NCI-H2171 treated with DMSO at 0.1 percent for 48 hours (cell line): ENCODE measurements around the gene GABRB3.

Experiments
- DNase-seq: peaks from one replicate; lab custom pipeline; 2025; lab: John Stamatoyannopoulos, UW

GABRB3 gene

GRCh38 chr15:26551473-26551872 lies 221.4 kb downstream of the GABRB3 start:
- no peak for DNase-seq

GRCh38 chr15:26550880-26551279 lies 222.0 kb downstream of the GABRB3 start:
- no peak for DNase-seq

GRCh38 chr15:26537663-26538062 lies 235.2 kb downstream of the GABRB3 start:
- no peak for DNase-seq

- no peak for DNase-seq
Observed at GRCh38 chr15:26531489-26531888, 241.4 kb downstream of the GABRB3 start.

GRCh38 chr15:26525096-26525495 lies 247.8 kb downstream of the GABRB3 start:
- no peak for DNase-seq

GRCh38 chr15:26521691-26522198 lies 251.1 kb downstream of the GABRB3 start:
- no peak for DNase-seq

GRCh38 chr15:26521130-26521529 lies 251.7 kb downstream of the GABRB3 start:
- no peak for DNase-seq

GRCh38 chr15:26518885-26519284 lies 254.0 kb downstream of the GABRB3 start:
- DNase-seq: no peak

- DNase-seq: no peak
Observed at GRCh38 chr15:26516102-26516980, 256.5 kb downstream of the GABRB3 start.

GRCh38 chr15:26504009-26504408 lies 268.9 kb downstream of the GABRB3 start:
- DNase-seq: no peak
